HG03469 (cell line): ENCODE data around the gene MPDZ.
"Not testable (repeated sequence)": the region's sequence is repeated elsewhere in the genome, so short reads cannot be mapped to it uniquely, and the experiment has no call there.

Experiments
- ATAC-seq: cut with Tn5 transposase; IDR thresholded peaks from one replicate; pipeline ENCODE4 v1.9.1; 2021; ENCODE audit warnings: mild to moderate bottlenecking, moderate library complexity, moderate number of reproducible peaks; ENCODE audit not compliant: unreplicated experiment

Gene MPDZ

GRCh38 chr9:13268469-13268868, 11.0 kb downstream of the MPDZ start:
- no peak for ATAC-seq

GRCh38 chr9:13267743-13268142, 11.7 kb downstream of the MPDZ start:
- no peak for ATAC-seq

GRCh38 chr9:13266167-13266566, 13.3 kb downstream of the MPDZ start:
- ATAC-seq = no peak

GRCh38 chr9:13264788-13265187, 14.7 kb downstream of the MPDZ start:
- no peak for ATAC-seq

- no peak for ATAC-seq
Measured at GRCh38 chr9:13263511-13263910, 16.0 kb downstream of the MPDZ start.

- no peak for ATAC-seq
Measured at GRCh38 chr9:13252852-13253251, 26.6 kb downstream of the MPDZ start.

GRCh38 chr9:13244181-13244580, 35.3 kb downstream of the MPDZ start:
- ATAC-seq = no peak

- ATAC-seq = no peak
Measured at GRCh38 chr9:13241283-13241682, 38.2 kb downstream of the MPDZ start.

GRCh38 chr9:13239660-13240059, 39.8 kb downstream of the MPDZ start:
- no peak for ATAC-seq

- no peak for ATAC-seq
Measured at GRCh38 chr9:13239208-13239607, 40.3 kb downstream of the MPDZ start.

- no peak for ATAC-seq
Measured at GRCh38 chr9:13234932-13235331, 44.6 kb downstream of the MPDZ start.

- no peak for ATAC-seq
Measured at GRCh38 chr9:13228431-13228830, 51.1 kb downstream of the MPDZ start.

GRCh38 chr9:13224366-13224765, 55.1 kb downstream of the MPDZ start:
- no peak for ATAC-seq

GRCh38 chr9:13222733-13223132, 56.8 kb downstream of the MPDZ start:
- not testable (repeated sequence) for ATAC-seq

GRCh38 chr9:13221741-13222140, 57.8 kb downstream of the MPDZ start:
- no peak for ATAC-seq

- no peak for ATAC-seq
Measured at GRCh38 chr9:13220837-13221236, 58.7 kb downstream of the MPDZ start.

GRCh38 chr9:13215791-13216554, 63.5 kb downstream of the MPDZ start:
- ATAC-seq = no peak

GRCh38 chr9:13213998-13214397, 65.5 kb downstream of the MPDZ start:
- no peak for ATAC-seq

- no peak for ATAC-seq
Measured at GRCh38 chr9:13213337-13213736, 66.2 kb downstream of the MPDZ start.

- ATAC-seq = no peak
Measured at GRCh38 chr9:13210306-13210705, 69.2 kb downstream of the MPDZ start.

GRCh38 chr9:13209498-13209897, 70.0 kb downstream of the MPDZ start:
- no peak for ATAC-seq

- ATAC-seq = no peak
Measured at GRCh38 chr9:13205824-13206223, 73.7 kb downstream of the MPDZ start.

GRCh38 chr9:13190040-13190439, 89.5 kb downstream of the MPDZ start:
- no peak for ATAC-seq
